ENCODE data around the gene SGSM1. TPM values are rescaled to one million over a fixed set of nuclear protein-coding genes. Genes with fewer than 3 reads are reported as not detected.

Gene SGSM1
- total and polyA plus RNA-seq, 2 of the 4 experiments (the other 2 are of a cell fraction) = not detected

DNA sequence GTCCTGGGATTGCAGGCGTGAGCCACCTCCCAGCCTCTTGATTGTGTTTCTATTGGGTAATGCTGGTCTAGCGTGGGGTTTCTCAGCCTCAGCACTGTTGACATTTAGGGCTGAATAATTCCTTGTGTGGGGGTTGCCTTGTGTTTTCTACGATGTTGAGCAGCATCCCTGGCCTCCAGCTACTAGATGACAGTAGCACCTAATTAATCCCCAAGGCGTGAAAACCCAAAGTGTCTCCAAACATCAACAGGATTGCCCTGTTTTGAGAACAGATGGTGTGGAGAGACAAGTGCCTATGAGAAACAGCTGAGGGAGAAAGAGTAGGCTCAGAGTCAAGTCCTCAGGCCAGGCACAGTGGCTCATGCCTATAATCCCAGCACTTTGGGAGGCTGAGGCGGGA, 67.2 kb downstream of the SGSM1 start:
- H3K4me3 ChIP-seq (ENCODE audit: insufficient read depth, low read depth, low read length) = no peak overlapping the region
- no peaks in the 10 kb centered on the region for H3K27me3 ChIP-seq (ENCODE audit: control insufficient read depth, insufficient read depth, low read length)
- H4K8ac ChIP-seq (ENCODE audit: low read depth in 2 of 2, low read length in 2 of 2) = no peak overlapping the region
- H2AK5ac ChIP-seq (ENCODE audit: low read depth, low read length) = no peak overlapping the region
- no peak overlapping the region for H2BK20ac ChIP-seq (ENCODE audit: low read depth, low read length)
- H2BK15ac ChIP-seq (ENCODE audit: low read depth, low read length) = no peak overlapping the region
- H3K36me3 ChIP-seq (ENCODE audit: control insufficient read depth, insufficient read depth, low read length) = no peaks in the 10 kb centered on the region
- no peak overlapping the region for H3K4ac ChIP-seq (ENCODE audit: low read depth, low read length)
- no peak overlapping the region for H3K9ac ChIP-seq (ENCODE audit: low read depth, low read length)
- H3K56ac ChIP-seq (ENCODE audit: extremely low read depth, insufficient read depth, low read length) = no peak overlapping the region
- in situ Hi-C loops (cut with MboI; ENCODE audit: low sequenced_read_pairs) (no loop called here), intact Hi-C loops (cut with micrococcal nuclease) (no loop called here), dilution Hi-C loops (cut with HindIII; ENCODE audit: low sequenced_read_pairs, unreplicated experiment) (no loop called here)
- no CpG with 5 or more reads among the region's 5 CpGs for WGBS, 2 experiments (ENCODE audit: extremely low coverage in 2 of 2, insufficient read length in 1 of 2)
- no peak overlapping the region for H3K18ac ChIP-seq (ENCODE audit: low read depth, low read length)
- H3K9me3 ChIP-seq (ENCODE audit: control insufficient read depth, insufficient read depth, low read length) = peaks cover 2% of the 10 kb centered on the region; the same call in 1 of the 2 replicates
- DNase-seq (no peak), ATAC-seq (ENCODE audit: low read depth) (no peak)
- no peak for TF ChIP-seq CHD1 (IDR thresholded peaks at IDR 0.05; ENCODE audit: low read depth, low read length)
- no peak for TF ChIP-seq POLR2A (IDR thresholded peaks at IDR 0.05; ENCODE audit: low read depth, low read length)
- TF ChIP-seq MXI1 (IDR thresholded peaks at IDR 0.05; ENCODE audit: borderline replicate concordance, low read depth, low read length) = no peak
- TF ChIP-seq MAZ (IDR thresholded peaks at IDR 0.05; ENCODE audit: borderline replicate concordance, low read depth, low read length) = no peak
- TF ChIP-seq, protein P1, sequence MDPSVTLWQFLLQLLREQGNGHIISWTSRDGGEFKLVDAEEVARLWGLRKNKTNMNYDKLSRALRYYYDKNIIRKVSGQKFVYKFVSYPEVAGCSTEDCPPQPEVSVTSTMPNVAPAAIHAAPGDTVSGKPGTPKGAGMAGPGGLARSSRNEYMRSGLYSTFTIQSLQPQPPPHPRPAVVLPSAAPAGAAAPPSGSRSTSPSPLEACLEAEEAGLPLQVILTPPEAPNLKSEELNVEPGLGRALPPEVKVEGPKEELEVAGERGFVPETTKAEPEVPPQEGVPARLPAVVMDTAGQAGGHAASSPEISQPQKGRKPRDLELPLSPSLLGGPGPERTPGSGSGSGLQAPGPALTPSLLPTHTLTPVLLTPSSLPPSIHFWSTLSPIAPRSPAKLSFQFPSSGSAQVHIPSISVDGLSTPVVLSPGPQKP (IDR thresholded peaks at IDR 0.05; ENCODE audit: borderline replicate concordance, low read depth, low read length) = no peak
- TF ChIP-seq NFE2L2 (IDR thresholded peaks at IDR 0.05; ENCODE audit: low read depth, low read length) = no peak
- TF ChIP-seq RFX5 (IDR thresholded peaks at IDR 0.05; ENCODE audit: low read depth, low read length) = no peak
- TF ChIP-seq MAFK (IDR thresholded peaks at IDR 0.05; ENCODE audit: low read depth, low read length) = no peak
- TF ChIP-seq SMC3 (IDR thresholded peaks at IDR 0.05; ENCODE audit: low read depth, low read length) = no peak
- no TSS peak for BruUV-seq (replicated peaks)
- H3K79me1 ChIP-seq (ENCODE audit: low read depth in 1 of 2, low read length in 2 of 2) = no peaks in the 10 kb centered on the region
- no peak overlapping the region for H3K27ac ChIP-seq (ENCODE audit: insufficient read depth, low read length)
- H4K91ac ChIP-seq (ENCODE audit: insufficient read depth, low read depth, low read length) = no peak overlapping the region
- no peak overlapping the region for H2BK5ac ChIP-seq (ENCODE audit: low read depth, low read length, poor library complexity, severe bottlenecking)
- CTCF ChIA-PET = no interaction called here
- H4K5ac ChIP-seq (ENCODE audit: low read depth, low read length) = no peak overlapping the region
- no peaks in the 10 kb centered on the region for H3K4me1 ChIP-seq (ENCODE audit: control insufficient read depth, insufficient read depth, low read length)
- no peaks in the 10 kb centered on the region for H4K20me1 ChIP-seq (ENCODE audit: insufficient read depth, low read length)
- H2AFZ ChIP-seq (replicated peaks; ENCODE audit: low read length, poor library complexity) = no peak overlapping the region
- no peaks in the 10 kb centered on the region for H3K9me1 ChIP-seq (ENCODE audit: insufficient read depth, low read length)
- H3K4me2 ChIP-seq (ENCODE audit: low read depth, low read length) = no peak overlapping the region
- H2BK120ac ChIP-seq (ENCODE audit: low read depth, low read length) = no peak overlapping the region
- POLR2A ChIA-PET (ENCODE audit: unreplicated experiment) = no interaction called here
- no peak overlapping the region for H2AK9ac ChIP-seq (replicated peaks; ENCODE audit: low read depth, low read length, poor library complexity)
- H3K23ac ChIP-seq (ENCODE audit: low read depth, low read length) = no peak overlapping the region
- H3K14ac ChIP-seq (replicated peaks; ENCODE audit: low read depth, low read length) = no peak overlapping the region

Measured in IMR-90 (cell line).